ENCODE measurements around the gene SEPTIN5.
"Not testable (repeated sequence)": the region's sequence is repeated elsewhere in the genome, so short reads cannot be mapped to it uniquely, and the experiment has no call there.

The SEPTIN5 gene

GRCh38 chr22:19721330-19722177 is 7.3 kb downstream of the SEPTIN5 start:
- no peak for DNase-seq

GRCh38 chr22:19722178-19722981 is 8.1 kb downstream of the SEPTIN5 start:
- DNase-seq = no peak

- no peak for DNase-seq
Observed at GRCh38 chr22:19722982-19723231, 8.6 kb downstream of the SEPTIN5 start.

- DNase-seq = peak; percentile 61
Observed at GRCh38 chr22:19723232-19723982, 9.1 kb downstream of the SEPTIN5 start, which contains the start of gene GP1BB. Gene GP1BB (plus strand): TSS chr22:19723539. CDS start chr22:19723570, 31 bp downstream.

- peak; percentile 62 for DNase-seq
Observed at GRCh38 chr22:19723983-19724827, 9.9 kb downstream of the SEPTIN5 start.

GRCh38 chr22:19724927-19725661 is 10.8 kb downstream of the SEPTIN5 start:
- DNase-seq = no peak

- DNase-seq = not testable (repeated sequence)
Observed at GRCh38 chr22:19726064-19726788, 11.9 kb downstream of the SEPTIN5 start.

- DNase-seq = no peak
Observed at GRCh38 chr22:19727310-19728150, 13.2 kb downstream of the SEPTIN5 start.

- DNase-seq = no peak
Observed at GRCh38 chr22:19728271-19728670, 14.0 kb downstream of the SEPTIN5 start.

- no peak for DNase-seq
Observed at GRCh38 chr22:19728836-19729235, 14.5 kb downstream of the SEPTIN5 start.

- DNase-seq = no peak
Observed at GRCh38 chr22:19729507-19729906, 15.2 kb downstream of the SEPTIN5 start.

GRCh38 chr22:19730198-19730597 is 15.9 kb downstream of the SEPTIN5 start:
- DNase-seq = no peak

GRCh38 chr22:19730655-19731360 is 16.5 kb downstream of the SEPTIN5 start:
- DNase-seq = peak; percentile 90

GRCh38 chr22:19731361-19732135 is 17.2 kb downstream of the SEPTIN5 start:
- DNase-seq = no peak

- DNase-seq = no peak
Observed at GRCh38 chr22:19732403-19733113, 18.3 kb downstream of the SEPTIN5 start.

- no peak for DNase-seq
Observed at GRCh38 chr22:19733755-19734154, 19.5 kb downstream of the SEPTIN5 start.

GRCh38 chr22:19734163-19734562 is 19.9 kb downstream of the SEPTIN5 start:
- DNase-seq = no peak

GRCh38 chr22:19734837-19735382 is 20.6 kb downstream of the SEPTIN5 start:
- DNase-seq = no peak

All from stimulated activated CD4-positive, alpha-beta T cell treated with anti-CD3 and anti-CD28 coated beads, Interleukin-15, amount 100 ng/mL, for 24 hours (primary cell).